GM18909 (cell line): ENCODE measurements around the gene ZNF618.

Experiments
- ATAC-seq: cut with Tn5 transposase; IDR thresholded peaks from one replicate; pipeline ENCODE4 v1.9.1; 2021; ENCODE audit warnings: mild to moderate bottlenecking; ENCODE audit not compliant: unreplicated experiment, poor library complexity

Gene ZNF618

GRCh38 chr9:114102484-114102883 lies 226.4 kb downstream of the ZNF618 start:
- no peak for ATAC-seq

- ATAC-seq = no peak
These were observed 229.1 kb downstream of the ZNF618 start for GRCh38 chr9:114105236-114105635.
